ENCODE measurements around the gene TKT. TPM values are rescaled to one million over a fixed set of nuclear protein-coding genes. Genes with fewer than 3 reads are reported as not detected.
A peak's percentile ranks its signal among the peaks of the same experiment; 100 is the strongest.

The TKT gene
- polyA plus RNA-seq, 1 donor, result 88.8 TPM

DNA sequence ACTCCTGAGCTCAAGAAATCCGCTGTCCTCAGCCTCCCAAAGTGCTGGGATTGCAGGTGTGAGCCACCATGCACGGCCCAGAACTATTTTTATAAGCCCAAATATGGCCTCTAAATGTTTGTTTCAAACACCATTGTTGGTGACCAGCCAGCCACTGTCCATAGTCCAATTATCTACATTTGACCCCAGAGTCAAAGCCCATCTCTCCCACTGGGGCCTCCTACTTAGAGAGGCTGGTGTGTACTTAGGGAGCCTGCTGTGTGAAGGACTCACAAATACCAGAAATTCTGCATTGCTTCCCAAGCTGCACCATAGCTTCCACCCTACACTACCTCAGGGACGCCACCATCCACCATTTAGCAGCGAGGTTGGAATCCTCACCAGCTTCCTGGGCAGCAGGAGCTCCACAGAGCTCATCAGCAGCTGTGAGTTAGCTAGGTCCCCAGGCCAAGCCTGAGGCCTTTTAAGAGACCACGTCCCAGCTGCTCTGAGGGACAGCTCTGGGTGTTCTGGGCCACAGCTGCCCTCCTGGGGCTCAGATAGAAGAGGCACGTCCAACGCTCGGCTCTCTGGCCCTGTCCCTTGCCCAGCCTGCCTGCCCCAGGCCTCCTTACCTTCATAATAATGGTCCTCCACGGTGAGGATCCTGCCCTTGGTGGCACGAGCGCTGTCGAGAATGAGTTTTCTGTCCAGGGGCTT is 29.5 kb downstream of the TKT start:
- DNase-seq, result no peak

DNA sequence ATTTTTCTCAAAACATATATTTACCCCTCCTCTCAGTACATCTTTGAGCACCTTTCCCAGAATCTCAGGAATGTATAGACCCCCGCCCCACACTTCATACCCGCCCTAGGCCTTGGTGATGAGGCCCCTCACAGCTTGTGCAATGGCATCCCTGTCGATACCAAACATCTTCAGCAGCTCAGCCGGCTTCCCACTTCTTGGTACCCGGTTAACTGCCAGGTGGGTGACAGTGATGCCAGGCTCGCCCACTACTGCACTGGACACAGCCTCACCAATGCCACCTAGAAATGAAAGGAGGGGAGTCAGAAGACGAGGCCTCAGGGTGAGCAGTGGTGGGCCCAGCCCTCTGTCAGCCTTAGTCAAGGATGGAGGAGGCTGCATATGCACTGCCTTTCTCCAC is 30.2 kb downstream of the TKT start:
- DNase-seq, result no peak

- DNase-seq, result no peak
Measured at GRCh38 chr3:53225181-53225580, 30.6 kb downstream of the TKT start.

- DNase-seq, result no peak
Measured at GRCh38 chr3:53224536-53224935, 31.3 kb downstream of the TKT start.

DNA sequence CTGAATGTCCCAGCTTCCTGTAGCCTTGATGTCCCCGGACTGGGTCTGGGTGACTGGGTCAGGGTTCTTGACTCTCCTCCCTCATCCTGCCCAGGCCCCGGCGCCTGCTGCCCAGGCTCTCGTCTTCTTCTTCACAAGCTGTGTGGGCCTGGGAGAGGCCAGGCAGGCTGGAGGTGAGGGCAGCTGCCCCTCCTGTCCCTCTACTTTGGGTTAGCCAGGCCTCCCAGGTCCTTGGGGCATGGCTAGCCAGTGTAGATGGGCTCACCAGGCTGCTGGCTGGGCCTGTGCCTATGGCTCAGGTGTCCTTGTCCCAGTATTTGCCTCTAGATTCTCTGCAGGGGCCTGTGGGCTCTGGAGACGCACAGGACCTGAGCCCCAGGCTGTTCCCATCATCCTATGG is 31.8 kb downstream of the TKT start:
- no peak for DNase-seq

DNA sequence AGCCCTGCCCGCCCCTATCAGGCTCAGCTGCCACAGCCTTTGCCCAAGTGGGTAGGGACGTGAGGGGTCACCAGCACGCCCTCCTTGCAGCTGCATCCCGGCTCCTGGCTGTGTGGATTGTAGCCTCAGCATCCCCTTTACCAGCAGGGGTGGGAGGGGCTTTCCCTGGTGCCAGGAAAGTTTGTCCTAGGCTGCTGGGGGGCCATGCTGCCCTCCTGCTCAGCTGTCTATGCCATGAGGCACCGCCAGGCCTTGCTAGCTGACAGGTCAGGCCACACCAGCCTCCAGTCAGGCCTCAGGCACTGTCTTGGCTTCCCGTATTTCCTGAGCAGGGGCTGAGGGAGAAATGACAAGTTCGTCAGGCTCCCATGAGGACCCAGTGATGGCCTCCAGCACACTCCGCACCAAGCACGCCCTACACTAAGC is 32.3 kb downstream of the TKT start:
- no peak for DNase-seq

DNA sequence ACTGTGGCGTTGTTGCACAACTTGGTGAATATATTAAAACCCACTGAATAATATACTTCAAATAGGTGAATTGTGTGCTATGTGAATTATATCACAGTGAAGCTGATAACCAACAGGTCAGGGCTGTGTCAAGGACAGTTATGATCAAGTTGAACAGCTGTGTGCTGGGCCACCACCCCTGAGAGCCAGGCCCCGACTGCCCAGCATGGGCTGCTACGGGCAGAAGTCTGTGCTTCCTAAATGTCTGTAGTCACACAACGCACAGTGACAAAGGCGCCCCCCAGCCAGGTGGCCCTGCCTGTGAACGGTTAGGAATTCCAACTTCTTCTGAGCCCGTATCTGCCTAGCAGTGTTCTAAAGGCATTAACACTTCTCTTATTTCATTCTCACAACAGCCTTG is 32.8 kb downstream of the TKT start:
- DNase-seq, result no peak

GRCh38 chr3:53222183-53222901 is 33.5 kb downstream of the TKT start:
- DNase-seq, result no peak

- no peak for DNase-seq
Measured at GRCh38 chr3:53221827-53222182, 34.0 kb downstream of the TKT start.

- DNase-seq, result no peak
Measured at GRCh38 chr3:53221345-53221744, 34.5 kb downstream of the TKT start.

DNA sequence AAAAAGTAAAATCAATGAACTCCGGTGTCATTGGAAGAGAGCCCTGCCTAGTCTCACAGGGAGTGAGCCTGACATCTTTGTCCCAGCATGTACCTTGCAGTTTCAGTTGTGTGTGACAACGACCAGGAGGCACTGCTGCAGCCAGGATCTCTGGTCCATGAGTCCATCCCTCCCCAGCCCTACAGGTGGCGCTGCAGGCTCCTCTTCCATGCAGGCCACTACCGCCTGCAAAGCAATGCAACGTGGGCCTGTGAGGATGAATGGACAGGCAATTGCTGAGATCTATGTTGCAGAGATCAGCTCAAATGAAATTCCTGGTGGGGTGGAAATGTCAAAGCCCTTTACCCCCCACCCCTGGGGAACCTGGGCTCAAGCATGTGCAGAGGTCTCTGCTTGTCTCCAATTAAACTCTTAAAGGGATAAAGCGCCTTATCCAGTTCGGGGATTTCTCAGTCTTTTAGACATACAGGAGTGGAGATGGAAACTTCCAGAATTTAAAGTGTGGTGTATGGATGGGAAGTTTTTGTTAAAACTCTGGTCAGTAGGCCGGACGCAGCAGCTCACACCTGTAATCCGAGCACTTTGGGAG is 35.8 kb downstream of the TKT start:
- peak; percentile 74 for DNase-seq

- no peak for DNase-seq
Measured at GRCh38 chr3:53218131-53218530, 37.7 kb downstream of the TKT start.

- DNase-seq, result no peak
Measured at GRCh38 chr3:53217175-53217574, 38.6 kb downstream of the TKT start.

- DNase-seq, result no peak
Measured at GRCh38 chr3:53216723-53217122, 39.1 kb downstream of the TKT start.

DNA sequence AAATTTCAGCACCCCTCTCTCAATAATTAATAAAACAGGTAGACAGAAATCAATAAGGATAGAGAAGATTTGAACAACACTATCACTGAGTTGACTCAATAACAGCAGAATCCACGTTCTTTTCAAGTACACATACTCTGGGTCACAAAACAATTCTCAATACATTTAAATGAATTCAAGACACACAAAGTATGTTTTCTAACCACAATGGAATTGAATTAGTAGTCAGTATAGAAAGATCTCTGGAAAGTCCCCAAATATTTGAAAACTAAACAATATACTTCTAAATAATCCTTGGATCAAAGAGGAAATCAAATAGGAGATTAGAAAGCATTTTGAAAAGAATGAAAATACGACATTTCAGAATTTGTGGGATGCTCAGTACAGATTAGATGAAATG is 40.0 kb downstream of the TKT start:
- no peak for DNase-seq

GRCh38 chr3:53213276-53213675 is 42.5 kb downstream of the TKT start:
- no peak for DNase-seq

GRCh38 chr3:53211706-53212702 is 43.8 kb downstream of the TKT start:
- DNase-seq, result no peak

DNA sequence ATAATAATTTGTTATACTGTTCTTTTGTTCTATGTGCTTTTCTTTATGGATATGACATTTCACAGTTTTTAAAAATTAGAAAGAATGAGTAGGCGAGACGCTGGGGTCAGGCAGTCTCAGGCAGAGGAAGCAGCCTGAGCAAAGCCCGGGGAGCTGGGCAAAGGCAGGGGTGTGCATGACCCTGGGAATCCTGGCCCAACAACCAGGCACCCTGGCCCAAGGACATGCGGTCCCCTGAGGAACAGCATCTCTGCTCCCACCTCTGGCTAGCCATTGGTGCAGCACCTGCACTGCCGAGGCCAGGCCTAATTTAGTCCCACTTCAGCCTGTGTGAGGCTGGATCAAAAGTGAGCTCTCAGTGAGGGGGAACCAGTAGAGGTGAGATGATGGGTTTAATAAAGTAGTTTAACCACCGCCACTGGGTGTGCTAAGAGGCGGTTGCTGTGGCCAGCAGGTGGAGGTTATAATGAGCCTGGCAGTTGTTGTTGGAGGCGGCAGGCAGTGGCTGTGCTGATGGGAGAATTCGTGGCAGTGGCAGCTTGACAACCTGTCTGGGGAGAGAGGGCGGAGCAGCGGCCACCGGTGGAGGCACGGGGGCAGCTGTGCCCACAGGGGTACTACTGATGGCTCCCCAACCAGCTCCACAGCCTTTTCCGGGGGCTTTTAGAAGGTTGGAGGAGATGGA is 53.3 kb downstream of the TKT start:
- no peak for DNase-seq

DNA sequence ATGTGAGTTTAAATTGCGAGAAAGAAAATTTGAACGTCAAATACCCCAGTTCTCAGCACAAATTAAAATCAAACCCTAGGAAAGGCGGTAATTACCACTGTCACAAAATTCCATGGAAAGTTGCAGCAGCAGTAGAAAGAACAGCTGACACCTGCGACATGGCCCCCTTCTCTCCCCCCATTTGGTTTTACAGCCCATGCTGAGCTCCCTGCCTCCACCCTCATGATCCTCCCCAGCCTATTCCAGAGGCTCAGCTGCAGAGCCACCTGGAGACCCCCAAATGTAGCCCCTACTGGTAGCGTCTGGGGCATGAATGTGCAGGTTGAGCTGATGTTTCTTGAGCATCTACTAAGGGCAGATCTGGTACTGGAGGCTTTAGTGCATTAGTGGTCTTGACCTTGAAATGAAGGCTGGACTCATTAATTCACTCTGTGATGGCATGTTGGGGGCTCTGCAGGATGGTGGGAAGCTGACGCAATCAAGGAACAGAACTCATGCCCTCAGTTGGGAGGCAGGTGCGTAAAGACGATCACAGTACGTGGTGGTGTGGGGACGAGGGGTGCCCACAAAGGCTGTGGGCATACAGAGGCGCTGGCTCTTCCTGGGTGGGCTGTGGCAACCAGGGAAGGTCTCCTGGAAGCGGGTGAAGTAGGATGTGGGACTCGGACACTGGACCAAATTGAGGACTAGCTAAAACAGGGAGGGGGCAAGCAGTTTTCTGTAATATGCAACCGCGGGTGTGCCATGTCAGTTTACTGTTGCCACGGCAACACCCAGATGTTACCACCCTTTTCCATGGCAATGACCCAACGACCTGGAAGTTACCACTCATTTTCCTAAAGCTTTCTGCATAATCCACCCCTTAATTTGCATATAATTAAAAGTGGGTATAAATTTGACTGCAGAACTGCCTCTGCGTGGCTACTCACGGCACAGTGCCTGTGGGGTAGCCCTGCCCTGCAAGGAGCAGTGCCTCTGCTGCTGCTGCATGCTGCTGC is 55.0 kb downstream of the TKT start:
- no peak for DNase-seq

- DNase-seq, result no peak
Measured at GRCh38 chr3:53199834-53200233, 56.0 kb downstream of the TKT start.

Measured in left kidney (tissue), 2 donors.